ENCODE measurements around the gene FGD3. TPM values are rescaled to one million over a fixed set of nuclear protein-coding genes. Genes with fewer than 3 reads are reported as not detected.

FGD3 gene
- total and polyA plus RNA-seq, 4 donors, result 1.6 to 6.2 (median 3.6) TPM

DNA sequence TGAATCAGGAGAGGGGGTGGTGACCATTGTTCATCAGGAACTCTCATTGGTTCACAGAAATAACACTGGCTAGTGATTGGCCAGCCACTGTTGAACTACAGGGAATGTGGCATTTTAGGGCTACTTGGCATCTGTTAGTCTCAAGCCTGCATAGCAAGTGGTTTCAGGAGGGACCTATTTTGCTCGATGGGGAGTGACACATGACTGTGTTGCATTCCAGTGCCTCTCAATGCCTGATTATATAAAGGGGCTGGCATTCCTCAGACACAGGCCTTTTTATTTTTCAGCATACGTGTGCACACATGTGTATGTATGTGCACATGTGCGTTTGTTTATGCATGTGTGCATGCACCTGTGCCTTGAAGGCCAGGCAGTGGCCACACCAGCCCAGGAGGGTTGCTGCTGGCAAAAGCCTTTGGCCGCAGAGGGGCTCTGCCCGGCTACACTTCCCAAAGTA, 23.2 kb downstream of the FGD3 start:
- no peaks in the 10 kb centered on the region for H3K9me3 ChIP-seq (ENCODE audit: control insufficient read depth in 4 of 4, low read length in 3 of 4)
- no peaks in the 10 kb centered on the region for H3K36me3 ChIP-seq (ENCODE audit: control insufficient read depth in 4 of 4, insufficient read depth in 3 of 4, low read depth in 1 of 4, low read length in 3 of 4)
- no peak overlapping the region for H3K4me3 ChIP-seq (ENCODE audit: low read depth in 1 of 3, low read length in 3 of 3)
- DNase-seq (ENCODE audit: low spot score), result no peak
- H3K27ac ChIP-seq (ENCODE audit: low read depth in 1 of 2, low read length in 2 of 2), result no peak overlapping the region
- H3K27me3 ChIP-seq (ENCODE audit: control insufficient read depth in 4 of 4, insufficient read depth in 4 of 4, low read length in 3 of 4), result no peaks in the 10 kb centered on the region
- TF ChIP-seq, protein P1, sequence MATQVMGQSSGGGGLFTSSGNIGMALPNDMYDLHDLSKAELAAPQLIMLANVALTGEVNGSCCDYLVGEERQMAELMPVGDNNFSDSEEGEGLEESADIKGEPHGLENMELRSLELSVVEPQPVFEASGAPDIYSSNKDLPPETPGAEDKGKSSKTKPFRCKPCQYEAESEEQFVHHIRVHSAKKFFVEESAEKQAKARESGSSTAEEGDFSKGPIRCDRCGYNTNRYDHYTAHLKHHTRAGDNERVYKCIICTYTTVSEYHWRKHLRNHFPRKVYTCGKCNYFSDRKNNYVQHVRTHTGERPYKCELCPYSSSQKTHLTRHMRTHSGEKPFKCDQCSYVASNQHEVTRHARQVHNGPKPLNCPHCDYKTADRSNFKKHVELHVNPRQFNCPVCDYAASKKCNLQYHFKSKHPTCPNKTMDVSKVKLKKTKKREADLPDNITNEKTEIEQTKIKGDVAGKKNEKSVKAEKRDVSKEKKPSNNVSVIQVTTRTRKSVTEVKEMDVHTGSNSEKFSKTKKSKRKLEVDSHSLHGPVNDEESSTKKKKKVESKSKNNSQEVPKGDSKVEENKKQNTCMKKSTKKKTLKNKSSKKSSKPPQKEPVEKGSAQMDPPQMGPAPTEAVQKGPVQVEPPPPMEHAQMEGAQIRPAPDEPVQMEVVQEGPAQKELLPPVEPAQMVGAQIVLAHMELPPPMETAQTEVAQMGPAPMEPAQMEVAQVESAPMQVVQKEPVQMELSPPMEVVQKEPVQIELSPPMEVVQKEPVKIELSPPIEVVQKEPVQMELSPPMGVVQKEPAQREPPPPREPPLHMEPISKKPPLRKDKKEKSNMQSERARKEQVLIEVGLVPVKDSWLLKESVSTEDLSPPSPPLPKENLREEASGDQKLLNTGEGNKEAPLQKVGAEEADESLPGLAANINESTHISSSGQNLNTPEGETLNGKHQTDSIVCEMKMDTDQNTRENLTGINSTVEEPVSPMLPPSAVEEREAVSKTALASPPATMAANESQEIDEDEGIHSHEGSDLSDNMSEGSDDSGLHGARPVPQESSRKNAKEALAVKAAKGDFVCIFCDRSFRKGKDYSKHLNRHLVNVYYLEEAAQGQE (IDR thresholded peaks at IDR 0.05), result no peak
- TF ChIP-seq SP1 (IDR thresholded peaks at IDR 0.05) (no peak), FOXA1 (IDR thresholded peaks at IDR 0.05) (no peak), TAF1 (conservative IDR thresholded peaks at IDR 0.05) (no peak), RAD21 (IDR thresholded peaks at IDR 0.05) (no peak), GABPA (IDR thresholded peaks at IDR 0.05 in 1 of 2, conservative IDR thresholded peaks at IDR 0.05 in 1 of 2) (no peak), HNF4A (conservative IDR thresholded peaks at IDR 0.05) (no peak), FOXA2 (IDR thresholded peaks at IDR 0.05) (no peak), RXRA (IDR thresholded peaks at IDR 0.05) (no peak), NR2F2 (IDR thresholded peaks at IDR 0.05) (no peak), HNF4G (IDR thresholded peaks at IDR 0.05) (no peak), EGR1 (IDR thresholded peaks at IDR 0.05; ENCODE audit: low read depth in 2 of 2) (no peak), JUND (IDR thresholded peaks at IDR 0.05) (no peak), YY1 (IDR thresholded peaks at IDR 0.05) (no peak)
- TF ChIP-seq, protein P2, sequence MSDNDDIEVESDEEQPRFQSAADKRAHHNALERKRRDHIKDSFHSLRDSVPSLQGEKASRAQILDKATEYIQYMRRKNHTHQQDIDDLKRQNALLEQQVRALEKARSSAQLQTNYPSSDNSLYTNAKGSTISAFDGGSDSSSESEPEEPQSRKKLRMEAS (IDR thresholded peaks at IDR 0.05), result no peak
- TF ChIP-seq, protein P3, sequence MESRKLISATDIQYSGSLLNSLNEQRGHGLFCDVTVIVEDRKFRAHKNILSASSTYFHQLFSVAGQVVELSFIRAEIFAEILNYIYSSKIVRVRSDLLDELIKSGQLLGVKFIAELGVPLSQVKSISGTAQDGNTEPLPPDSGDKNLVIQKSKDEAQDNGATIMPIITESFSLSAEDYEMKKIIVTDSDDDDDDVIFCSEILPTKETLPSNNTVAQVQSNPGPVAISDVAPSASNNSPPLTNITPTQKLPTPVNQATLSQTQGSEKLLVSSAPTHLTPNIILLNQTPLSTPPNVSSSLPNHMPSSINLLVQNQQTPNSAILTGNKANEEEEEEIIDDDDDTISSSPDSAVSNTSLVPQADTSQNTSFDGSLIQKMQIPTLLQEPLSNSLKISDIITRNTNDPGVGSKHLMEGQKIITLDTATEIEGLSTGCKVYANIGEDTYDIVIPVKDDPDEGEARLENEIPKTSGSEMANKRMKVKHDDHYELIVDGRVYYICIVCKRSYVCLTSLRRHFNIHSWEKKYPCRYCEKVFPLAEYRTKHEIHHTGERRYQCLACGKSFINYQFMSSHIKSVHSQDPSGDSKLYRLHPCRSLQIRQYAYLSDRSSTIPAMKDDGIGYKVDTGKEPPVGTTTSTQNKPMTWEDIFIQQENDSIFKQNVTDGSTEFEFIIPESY (IDR thresholded peaks at IDR 0.05), result no peak
- TF ChIP-seq, protein P4, sequence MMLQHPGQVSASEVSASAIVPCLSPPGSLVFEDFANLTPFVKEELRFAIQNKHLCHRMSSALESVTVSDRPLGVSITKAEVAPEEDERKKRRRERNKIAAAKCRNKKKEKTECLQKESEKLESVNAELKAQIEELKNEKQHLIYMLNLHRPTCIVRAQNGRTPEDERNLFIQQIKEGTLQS (IDR thresholded peaks at IDR 0.05), result no peak
- TF ChIP-seq, protein P5, sequence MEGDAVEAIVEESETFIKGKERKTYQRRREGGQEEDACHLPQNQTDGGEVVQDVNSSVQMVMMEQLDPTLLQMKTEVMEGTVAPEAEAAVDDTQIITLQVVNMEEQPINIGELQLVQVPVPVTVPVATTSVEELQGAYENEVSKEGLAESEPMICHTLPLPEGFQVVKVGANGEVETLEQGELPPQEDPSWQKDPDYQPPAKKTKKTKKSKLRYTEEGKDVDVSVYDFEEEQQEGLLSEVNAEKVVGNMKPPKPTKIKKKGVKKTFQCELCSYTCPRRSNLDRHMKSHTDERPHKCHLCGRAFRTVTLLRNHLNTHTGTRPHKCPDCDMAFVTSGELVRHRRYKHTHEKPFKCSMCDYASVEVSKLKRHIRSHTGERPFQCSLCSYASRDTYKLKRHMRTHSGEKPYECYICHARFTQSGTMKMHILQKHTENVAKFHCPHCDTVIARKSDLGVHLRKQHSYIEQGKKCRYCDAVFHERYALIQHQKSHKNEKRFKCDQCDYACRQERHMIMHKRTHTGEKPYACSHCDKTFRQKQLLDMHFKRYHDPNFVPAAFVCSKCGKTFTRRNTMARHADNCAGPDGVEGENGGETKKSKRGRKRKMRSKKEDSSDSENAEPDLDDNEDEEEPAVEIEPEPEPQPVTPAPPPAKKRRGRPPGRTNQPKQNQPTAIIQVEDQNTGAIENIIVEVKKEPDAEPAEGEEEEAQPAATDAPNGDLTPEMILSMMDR (IDR thresholded peaks at IDR 0.05; ENCODE audit: low read depth, low read length, missing input control), result no peak
- peaks cover 0 to 4% (median 2%) of the 10 kb centered on the region in 4 donors for H3K4me1 ChIP-seq (ENCODE audit: control insufficient read depth in 4 of 4, insufficient read depth in 4 of 4, low read length in 3 of 4)
- WGBS, result 85% methylated on average over 5 of the region's 5 CpGs
- no peak overlapping the region for H3K9ac ChIP-seq (ENCODE audit: low read depth in 1 of 2, low read length in 2 of 2)

Data from liver (tissue), 9 donors.